22Rv1 (cell line): Measurements from ENCODE around the gene LRRC72.

Experiments used
- H3K27ac ChIP-seq: fragments of 450-650 bp; 2 replicates; pipeline ENCODE4 v1.5.1; 2017
- CTCF ChIP-seq: fragments of 450-650 bp; IDR thresholded peaks from 2 replicates; pipeline ENCODE4 v1.5.1; 2017; ENCODE audit warnings: mild to moderate bottlenecking
- ZFX ChIP-seq: fragments of 450-650 bp; IDR thresholded peaks from 2 replicates; pipeline ENCODE4 v1.6.1; 2017; ENCODE audit warnings: antibody characterized with exemption, borderline replicate concordance

The LRRC72 gene

GRCh38 chr7:16548428-16548827 lies 21.8 kb downstream of the LRRC72 start:
- no peak overlapping the region for H3K27ac ChIP-seq
- TF ChIP-seq ZFX (no peak), CTCF (no peak)

DNA sequence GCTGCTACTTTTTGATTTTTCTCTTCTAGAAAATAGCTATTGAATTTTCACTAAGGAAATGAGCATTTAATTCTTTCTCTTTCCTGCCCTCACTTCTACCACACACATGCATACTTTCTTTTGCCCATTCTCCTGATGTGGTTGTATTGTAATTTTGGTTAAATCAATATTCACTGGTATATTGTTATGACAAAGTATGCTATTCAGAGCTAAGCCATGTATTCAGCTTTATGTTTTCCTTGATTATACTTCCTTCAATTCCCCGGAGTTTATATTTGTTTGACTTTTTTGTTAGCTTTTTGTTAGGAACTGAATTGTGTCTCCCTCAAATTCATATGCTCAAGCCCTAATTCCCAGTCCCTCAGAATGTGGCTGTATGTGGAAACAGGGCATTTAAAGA lies 24.0 kb downstream of the LRRC72 start:
- TF ChIP-seq CTCF (no peak), ZFX (no peak)
- no peak overlapping the region for H3K27ac ChIP-seq

DNA sequence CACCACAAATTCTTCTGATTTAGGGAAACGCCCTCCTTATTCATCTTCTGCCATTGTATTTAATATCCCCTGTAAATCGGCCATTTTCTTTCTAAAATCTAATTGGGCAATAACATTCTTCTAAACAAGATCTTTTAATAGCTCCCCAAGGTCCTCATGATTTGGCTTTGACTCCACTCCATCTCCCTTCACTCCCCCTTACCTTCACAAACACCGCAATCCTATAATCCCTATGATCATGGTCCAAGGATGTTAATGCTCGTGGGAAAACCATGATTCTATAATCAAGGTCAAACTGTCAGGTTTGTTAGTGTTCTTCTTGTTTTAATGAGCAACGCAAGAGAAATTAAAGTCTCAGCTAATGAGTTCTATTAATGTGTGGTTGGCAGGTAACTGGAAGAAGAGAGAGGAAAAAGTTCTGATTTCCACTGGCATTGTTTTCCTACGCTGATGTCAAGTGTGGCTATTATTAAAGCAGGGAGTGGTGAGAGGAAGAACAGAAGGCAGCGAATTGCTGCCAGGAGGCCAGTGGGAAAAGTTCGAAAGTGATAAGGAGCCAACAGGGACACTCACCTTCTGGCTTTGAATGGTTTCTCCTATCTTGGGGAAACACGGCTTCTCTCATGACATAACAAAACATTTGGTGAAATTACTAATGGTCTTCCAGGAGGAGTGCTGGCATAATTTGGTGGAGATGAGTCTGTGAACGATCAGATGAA lies 28.1 kb downstream of the LRRC72 start:
- TF ChIP-seq ZFX = no peak
- TF ChIP-seq CTCF = no peak
- no peak overlapping the region for H3K27ac ChIP-seq

- TF ChIP-seq CTCF (no peak), ZFX (no peak)
Measured at GRCh38 chr7:16556359-16556758, 29.7 kb downstream of the LRRC72 start.

GRCh38 chr7:16558761-16559302 lies 32.2 kb downstream of the LRRC72 start:
- no peak overlapping the region for H3K27ac ChIP-seq
- TF ChIP-seq ZFX (no peak), CTCF (no peak)

More at GRCh38 chr7:16556359-16556758, 29.7 kb downstream of the LRRC72 start:
- H3K27ac ChIP-seq = no peak overlapping the region

DNA sequence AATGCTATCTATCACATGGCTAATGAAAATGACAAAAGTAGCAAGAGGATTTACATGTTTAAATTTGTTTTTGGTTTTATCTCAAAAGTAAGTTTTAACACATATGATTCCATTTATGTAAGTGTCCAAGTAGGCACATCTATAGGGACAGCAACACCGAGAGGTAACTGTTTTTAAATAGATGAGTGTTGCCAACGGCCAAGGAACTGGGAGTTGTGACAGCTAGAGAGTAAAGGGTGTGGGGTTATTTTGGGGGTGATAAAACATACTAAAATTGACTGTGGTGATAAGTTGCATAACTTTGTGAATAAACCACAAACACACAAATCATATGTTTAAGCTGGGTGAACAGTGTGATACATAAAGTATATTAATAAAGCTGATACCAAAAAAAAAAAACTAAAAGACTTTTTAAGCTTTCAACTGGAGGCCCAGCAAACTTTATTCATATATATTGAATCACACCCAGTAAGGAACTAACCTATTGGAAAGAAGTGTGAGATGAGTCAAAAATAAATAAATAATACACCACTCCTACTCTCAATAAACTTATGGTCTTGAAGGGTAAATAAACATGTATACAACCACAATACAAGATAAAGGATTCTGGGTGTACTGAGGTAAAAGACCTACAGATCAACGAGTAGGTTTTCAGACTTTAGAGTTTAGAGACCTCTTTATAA lies 33.0 kb downstream of the LRRC72 start:
- no peak for TF ChIP-seq CTCF
- TF ChIP-seq ZFX = no peak
- no peak overlapping the region for H3K27ac ChIP-seq

GRCh38 chr7:16561943-16562342 lies 35.3 kb downstream of the LRRC72 start:
- TF ChIP-seq CTCF = no peak
- no peak for TF ChIP-seq ZFX
- H3K27ac ChIP-seq = no peak overlapping the region
